Measurements from ENCODE around the gene PRKAB2.
"Not testable (repeated sequence)": the region's sequence is repeated elsewhere in the genome, so short reads cannot be mapped to it uniquely, and the experiment has no call there.

The PRKAB2 gene

DNA sequence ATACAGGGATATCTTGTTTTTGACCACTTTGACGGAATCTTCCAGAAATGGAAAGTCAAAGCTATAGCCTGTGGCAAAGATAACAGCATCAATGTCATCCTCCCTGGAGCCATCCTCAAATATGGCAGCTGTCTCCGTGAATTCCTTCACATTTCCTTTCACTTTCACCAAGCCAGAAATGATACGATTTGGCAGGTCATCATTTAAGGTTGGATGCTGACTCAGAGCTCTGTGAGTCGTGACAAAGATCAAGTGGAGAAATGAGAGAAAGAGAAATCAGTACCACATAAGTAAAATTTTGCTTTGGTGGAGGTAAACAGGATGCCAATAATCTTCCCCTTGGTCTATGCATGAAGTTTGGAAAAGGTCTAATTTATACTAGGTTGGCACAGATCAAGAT, 29.0 kb upstream of the PRKAB2 start:
- TF ChIP-seq ELF4 (IDR thresholded peaks at IDR 0.05): no peak
- TF ChIP-seq NFRKB (IDR thresholded peaks at IDR 0.05): no peak
- TF ChIP-seq FOXA1 (IDR thresholded peaks at IDR 0.05): no peak
- no peak for TF ChIP-seq FOXM1 (IDR thresholded peaks at IDR 0.05; ENCODE audit: borderline replicate concordance)
- TF ChIP-seq SUZ12 (IDR thresholded peaks at IDR 0.05): no peak
- DNase-seq (ENCODE audit: extremely low spot score): no peak
- POLR2A ChIA-PET: no interaction called here
- CTCF ChIA-PET: no interaction called here

DNA sequence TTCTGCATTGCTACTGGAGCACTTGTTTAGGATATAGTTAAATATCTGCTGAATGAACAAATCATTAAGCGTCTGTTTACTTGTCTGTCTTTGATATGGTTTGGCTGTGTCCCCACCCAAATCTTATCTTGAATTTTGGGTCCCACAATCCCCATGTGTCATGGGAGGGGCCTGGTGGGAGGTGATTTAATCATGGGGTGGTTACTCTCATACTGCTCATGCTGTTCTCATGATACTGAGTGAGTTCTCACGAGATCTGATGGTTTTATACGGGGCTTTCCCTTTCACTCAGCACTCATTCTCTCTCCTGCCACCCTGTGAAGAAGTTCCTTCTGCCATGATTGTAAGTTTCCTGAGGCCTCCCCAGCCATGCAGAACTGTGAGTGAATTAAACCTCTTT, 25.1 kb upstream of the PRKAB2 start:
- POLR2A ChIA-PET; DNase-seq (ENCODE audit: extremely low spot score); CTCF ChIA-PET: not testable (repeated sequence)

DNA sequence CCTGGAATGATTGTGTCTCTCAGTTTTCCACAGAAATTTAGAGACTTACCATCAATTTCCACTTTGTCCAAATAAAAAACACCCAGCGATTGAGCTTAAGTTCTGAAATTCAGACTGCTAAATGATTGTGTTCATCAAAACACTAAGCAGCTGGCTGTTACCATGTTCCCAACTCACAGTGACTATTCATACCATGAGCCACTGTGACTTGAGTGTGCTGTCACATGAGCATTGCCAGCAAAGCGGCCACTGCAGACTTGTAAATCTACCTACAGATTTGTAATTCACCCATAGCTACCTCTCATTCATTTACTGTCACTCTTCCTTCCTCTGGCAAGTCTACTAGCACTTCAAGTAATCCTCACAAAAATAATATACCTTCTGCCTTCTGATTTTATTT, 17.2 kb upstream of the PRKAB2 start:
- no peak for DNase-seq (ENCODE audit: extremely low spot score)
- ChIA-PET POLR2A (no interaction called here), CTCF (interaction anchor here (1.2 kb wide), 1 partner anchor 18 kb away, joined by 4 read pairs; the partner anchor contains the start of gene PRKAB2)
- TF ChIP-seq ARNT (IDR thresholded peaks at IDR 0.05) (no peak), FOXA1 (IDR thresholded peaks at IDR 0.05) (no peak), FOXM1 (IDR thresholded peaks at IDR 0.05; ENCODE audit: borderline replicate concordance) (no peak), BHLHE40 (IDR thresholded peaks at IDR 0.05; ENCODE audit: borderline replicate concordance) (no peak), CTBP1 (IDR thresholded peaks at IDR 0.05; ENCODE audit: borderline replicate concordance) (no peak), L3MBTL2 (conservative IDR thresholded peaks at IDR 0.05) (no peak), FOXK2 (IDR thresholded peaks at IDR 0.05) (no peak), ELF4 (IDR thresholded peaks at IDR 0.05) (no peak), SUZ12 (IDR thresholded peaks at IDR 0.05) (no peak)
- TF ChIP-seq, protein P1, sequence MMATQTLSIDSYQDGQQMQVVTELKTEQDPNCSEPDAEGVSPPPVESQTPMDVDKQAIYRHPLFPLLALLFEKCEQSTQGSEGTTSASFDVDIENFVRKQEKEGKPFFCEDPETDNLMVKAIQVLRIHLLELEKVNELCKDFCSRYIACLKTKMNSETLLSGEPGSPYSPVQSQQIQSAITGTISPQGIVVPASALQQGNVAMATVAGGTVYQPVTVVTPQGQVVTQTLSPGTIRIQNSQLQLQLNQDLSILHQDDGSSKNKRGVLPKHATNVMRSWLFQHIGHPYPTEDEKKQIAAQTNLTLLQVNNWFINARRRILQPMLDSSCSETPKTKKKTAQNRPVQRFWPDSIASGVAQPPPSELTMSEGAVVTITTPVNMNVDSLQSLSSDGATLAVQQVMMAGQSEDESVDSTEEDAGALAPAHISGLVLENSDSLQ (IDR thresholded peaks at IDR 0.05): no peak

DNA sequence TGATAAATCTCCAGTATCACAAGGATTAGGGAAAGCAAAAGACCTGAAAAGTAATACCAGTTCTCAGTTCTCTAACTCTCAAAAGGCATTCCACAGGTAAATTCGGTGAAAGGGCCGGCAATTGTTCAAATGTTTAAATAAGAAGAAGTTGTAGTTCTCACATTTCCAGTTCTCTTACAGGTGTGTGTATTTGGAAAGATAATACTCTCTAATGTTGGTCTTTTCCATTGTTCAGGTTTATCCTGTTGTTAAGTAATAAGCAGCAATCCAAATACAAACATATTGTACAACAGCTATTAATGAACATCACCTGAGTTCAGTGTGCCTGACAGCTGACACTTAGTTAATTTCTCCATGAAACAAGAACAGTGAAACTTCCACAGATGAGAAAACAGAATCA, 13.2 kb upstream of the PRKAB2 start:
- CTCF ChIA-PET: no interaction called here
- no peak for TF ChIP-seq ELF4 (IDR thresholded peaks at IDR 0.05)
- no peak for TF ChIP-seq NFRKB (IDR thresholded peaks at IDR 0.05)
- no peak for TF ChIP-seq TARDBP (IDR thresholded peaks at IDR 0.05)
- TF ChIP-seq SP1 (IDR thresholded peaks at IDR 0.05): no peak
- TF ChIP-seq ARNT (IDR thresholded peaks at IDR 0.05): no peak
- TF ChIP-seq FOXK2 (IDR thresholded peaks at IDR 0.05): no peak
- no peak for TF ChIP-seq FOXM1 (IDR thresholded peaks at IDR 0.05; ENCODE audit: borderline replicate concordance)
- TF ChIP-seq LEF1 (IDR thresholded peaks at IDR 0.05; ENCODE audit: borderline replicate concordance): no peak
- TF ChIP-seq CTBP1 (IDR thresholded peaks at IDR 0.05; ENCODE audit: borderline replicate concordance): no peak
- no peak for TF ChIP-seq L3MBTL2 (conservative IDR thresholded peaks at IDR 0.05)
- no peak for TF ChIP-seq SUZ12 (IDR thresholded peaks at IDR 0.05)
- no peak for TF ChIP-seq ZNF384 (IDR thresholded peaks at IDR 0.05)
- TF ChIP-seq FOXA1 (IDR thresholded peaks at IDR 0.05): no peak
- TF ChIP-seq, protein P1 (IDR thresholded peaks at IDR 0.05): no peak
- TF ChIP-seq HDGF (IDR thresholded peaks at IDR 0.05; ENCODE audit: borderline replicate concordance): no peak
- TF ChIP-seq BHLHE40 (IDR thresholded peaks at IDR 0.05; ENCODE audit: borderline replicate concordance): no peak
- POLR2A ChIA-PET: no interaction called here
- DNase-seq (ENCODE audit: extremely low spot score): no peak

DNA sequence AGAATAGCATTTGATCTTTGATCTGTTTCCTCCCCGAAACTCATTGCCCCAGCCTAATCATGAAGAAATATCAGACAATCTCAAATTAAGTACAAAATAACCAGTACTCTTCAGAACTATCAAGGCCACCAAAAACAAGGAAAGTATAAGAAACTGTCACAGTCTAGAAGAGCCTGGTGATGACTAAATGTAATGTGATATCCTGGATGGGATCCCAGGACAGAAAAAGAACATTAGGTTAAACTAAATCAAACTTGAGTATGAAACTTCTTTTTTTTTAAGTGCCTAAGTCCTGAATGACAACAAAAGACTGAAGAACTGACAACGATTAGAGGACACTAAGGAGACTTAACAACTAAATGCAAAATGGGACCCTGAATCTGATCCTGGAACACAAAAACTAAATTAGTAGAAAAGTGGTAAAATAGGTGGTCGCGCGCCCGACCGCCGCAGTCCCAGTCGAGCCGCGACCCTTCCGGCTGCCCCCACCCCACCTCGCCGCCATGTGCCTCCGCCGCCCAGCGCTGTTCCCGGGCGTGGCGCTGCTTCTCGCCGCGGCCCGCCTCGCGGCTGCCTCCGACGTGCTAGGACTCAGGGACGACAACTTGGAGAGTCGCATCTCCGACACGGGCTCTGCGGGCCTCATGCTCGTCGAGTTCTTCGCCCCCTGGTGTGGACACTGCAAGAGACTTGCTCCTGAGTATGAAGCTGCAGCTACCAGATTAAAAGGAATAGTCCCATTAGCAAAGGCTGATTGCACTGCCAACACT, 5.5 kb upstream of the PRKAB2 start:
- POLR2A ChIA-PET: no interaction called here
- CTCF ChIA-PET: no interaction called here
- no peak for DNase-seq (ENCODE audit: extremely low spot score)
- TF ChIP-seq FOXA1 (IDR thresholded peaks at IDR 0.05) (no peak), LEF1 (IDR thresholded peaks at IDR 0.05; ENCODE audit: borderline replicate concordance) (no peak), ELF4 (IDR thresholded peaks at IDR 0.05) (no peak), BHLHE40 (IDR thresholded peaks at IDR 0.05; ENCODE audit: borderline replicate concordance) (no peak), SUZ12 (IDR thresholded peaks at IDR 0.05) (no peak), TARDBP (IDR thresholded peaks at IDR 0.05) (no peak), ARNT (IDR thresholded peaks at IDR 0.05) (no peak), NFRKB (IDR thresholded peaks at IDR 0.05) (no peak)

DNA sequence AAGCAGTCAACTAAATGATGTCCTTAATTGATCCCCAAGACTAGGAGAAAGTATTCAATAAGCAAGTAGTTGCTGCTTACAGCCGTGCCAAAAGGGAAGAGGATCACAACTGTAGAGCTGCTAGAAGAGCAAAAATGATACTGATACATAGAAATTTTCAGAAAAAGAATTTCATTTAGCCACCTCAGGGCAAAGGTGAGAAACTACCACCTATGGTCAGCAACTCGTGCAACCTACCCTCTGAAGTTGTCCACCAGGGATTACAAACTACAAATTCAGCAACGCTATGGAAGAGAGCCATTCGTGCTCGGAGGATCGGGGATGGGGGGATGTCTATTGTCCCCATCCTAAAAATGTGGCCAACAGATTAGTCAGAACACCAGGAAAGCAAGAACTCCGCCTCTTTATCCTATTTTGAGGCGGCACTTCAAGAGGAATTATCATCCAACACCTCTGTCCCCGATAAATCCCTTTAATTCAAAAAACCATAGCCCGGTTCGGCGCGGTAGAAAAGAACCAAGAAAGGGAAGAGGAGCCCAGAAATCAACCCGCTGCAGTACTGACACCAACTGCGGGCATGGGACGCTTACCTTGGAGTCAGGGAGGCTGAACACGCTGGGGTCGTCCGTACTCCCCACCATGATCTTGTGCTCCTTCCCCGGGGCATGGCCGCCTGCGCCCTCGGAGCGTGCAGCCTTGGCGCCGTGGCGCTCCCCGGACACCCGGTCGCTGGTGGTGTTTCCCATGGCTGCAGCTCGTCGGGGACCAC, 687 bp downstream of the PRKAB2 start:
- DNase-seq (ENCODE audit: extremely low spot score): peak; percentile 26
- ChIA-PET CTCF (interaction anchor here (0.6 to 1.0 kb wide), 3 partner anchors 17 to 385 kb away, joined by 3 to 5 read pairs (median 4); no protein-coding TSS in a partner anchor), POLR2A (interaction anchor here (0.7 to 2.3 kb wide), 4 partner anchors 10 to 87 kb away, joined by 3 to 27 read pairs (median 4); partner anchors contain the start of gene CHD1L)
- TF ChIP-seq NFRKB (IDR thresholded peaks at IDR 0.05) (no peak), FOXA1 (IDR thresholded peaks at IDR 0.05) (no peak), L3MBTL2 (conservative IDR thresholded peaks at IDR 0.05) (0 out of 2 replicates have a peak, but pooled peaks have one; percentile 28), BHLHE40 (IDR thresholded peaks at IDR 0.05; ENCODE audit: borderline replicate concordance) (no peak), ZNF384 (IDR thresholded peaks at IDR 0.05) (no peak), ARNT (IDR thresholded peaks at IDR 0.05) (no peak)
- TF ChIP-seq, protein P1 (IDR thresholded peaks at IDR 0.05): no peak

Measured in HEK293T (cell line).